GM19351 (cell line): ENCODE data around the gene PRLR.

ENCODE experiments used
- ATAC-seq: cut with Tn5 transposase; IDR thresholded peaks from one replicate; pipeline ENCODE4 v1.9.1; 2021; ENCODE audit warnings: mild to moderate bottlenecking, moderate library complexity; ENCODE audit not compliant: unreplicated experiment

The PRLR gene

GRCh38 chr5:35009657-35010056 is 220.6 kb downstream of the PRLR start:
- ATAC-seq, result no peak

GRCh38 chr5:35009019-35009418 is 221.3 kb downstream of the PRLR start:
- ATAC-seq, result no peak

- no peak for ATAC-seq
These were observed 225.5 kb downstream of the PRLR start for GRCh38 chr5:35004771-35005170.

- no peak for ATAC-seq
These were observed 226.1 kb downstream of the PRLR start for GRCh38 chr5:35004200-35004599.

- peak; percentile 81 for ATAC-seq
These were observed 227.0 kb downstream of the PRLR start for GRCh38 chr5:35003018-35003957.

GRCh38 chr5:35002459-35002858 is 227.8 kb downstream of the PRLR start:
- ATAC-seq, result no peak

DNA sequence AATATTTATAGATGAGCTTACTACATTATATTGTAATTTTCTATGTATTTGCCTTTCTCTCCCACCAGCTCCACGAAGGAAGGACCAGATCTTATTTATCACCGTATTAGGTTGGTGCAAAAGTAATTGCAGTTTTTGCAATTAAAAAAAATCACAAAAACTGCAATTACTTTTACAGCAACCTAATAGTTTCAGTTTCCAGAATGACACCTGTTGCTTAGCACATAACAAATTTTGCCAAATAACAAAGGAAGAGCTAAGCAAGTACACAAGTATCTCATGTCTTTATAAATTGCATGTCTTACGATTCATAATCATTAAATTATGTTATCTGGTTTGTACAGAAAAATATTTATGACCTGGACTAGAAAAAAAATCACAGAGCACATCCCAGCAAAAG is 228.4 kb downstream of the PRLR start:
- ATAC-seq, result no peak
